ENCODE results near the gene MTCH1.

Gene MTCH1

DNA sequence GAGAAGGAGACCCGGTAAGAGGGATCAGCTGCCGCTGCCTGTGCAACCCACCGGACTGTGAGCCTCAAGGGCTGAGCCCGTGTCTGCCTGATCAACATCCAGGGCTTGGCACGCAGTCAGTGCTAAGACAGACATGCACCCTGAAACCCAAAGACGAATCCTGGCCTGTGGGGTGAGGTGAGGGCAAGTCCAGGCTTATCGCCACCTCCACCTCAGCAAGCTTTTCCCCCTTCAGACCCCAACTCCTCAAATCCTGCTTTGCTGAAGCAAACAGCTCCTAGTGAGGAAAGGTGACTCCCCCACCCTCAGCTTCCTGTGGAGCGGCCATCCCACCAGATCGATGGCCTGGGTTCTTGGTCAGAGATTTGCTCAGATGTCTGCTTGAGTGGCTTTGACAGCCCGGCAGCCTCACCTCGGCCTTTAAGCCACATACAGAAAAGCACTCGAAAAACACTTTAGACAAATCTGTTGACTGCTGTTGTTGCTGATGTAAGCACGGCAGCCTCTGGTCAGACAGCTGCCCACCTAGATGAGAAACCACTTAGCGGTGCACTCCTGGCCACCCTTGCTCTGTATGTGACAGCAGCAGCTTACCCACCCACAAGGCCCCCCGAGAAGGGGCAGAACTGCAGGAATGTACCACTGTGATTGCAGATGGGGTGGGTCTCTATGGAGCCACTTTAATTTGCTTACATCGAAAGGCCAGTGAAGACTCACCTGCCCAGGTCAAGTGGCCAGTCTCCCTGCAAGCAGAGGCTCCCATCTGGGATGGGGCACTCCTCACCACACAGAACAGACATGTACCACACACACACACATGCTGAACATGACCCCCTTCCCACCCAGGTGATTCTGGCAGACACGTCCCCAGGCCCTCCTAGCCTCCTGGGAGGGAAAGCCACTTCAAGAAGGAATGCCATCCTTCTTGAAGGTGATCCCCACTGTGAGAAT lies 14.8 kb downstream of the MTCH1 start:
- DNase-seq = no peak

DNA sequence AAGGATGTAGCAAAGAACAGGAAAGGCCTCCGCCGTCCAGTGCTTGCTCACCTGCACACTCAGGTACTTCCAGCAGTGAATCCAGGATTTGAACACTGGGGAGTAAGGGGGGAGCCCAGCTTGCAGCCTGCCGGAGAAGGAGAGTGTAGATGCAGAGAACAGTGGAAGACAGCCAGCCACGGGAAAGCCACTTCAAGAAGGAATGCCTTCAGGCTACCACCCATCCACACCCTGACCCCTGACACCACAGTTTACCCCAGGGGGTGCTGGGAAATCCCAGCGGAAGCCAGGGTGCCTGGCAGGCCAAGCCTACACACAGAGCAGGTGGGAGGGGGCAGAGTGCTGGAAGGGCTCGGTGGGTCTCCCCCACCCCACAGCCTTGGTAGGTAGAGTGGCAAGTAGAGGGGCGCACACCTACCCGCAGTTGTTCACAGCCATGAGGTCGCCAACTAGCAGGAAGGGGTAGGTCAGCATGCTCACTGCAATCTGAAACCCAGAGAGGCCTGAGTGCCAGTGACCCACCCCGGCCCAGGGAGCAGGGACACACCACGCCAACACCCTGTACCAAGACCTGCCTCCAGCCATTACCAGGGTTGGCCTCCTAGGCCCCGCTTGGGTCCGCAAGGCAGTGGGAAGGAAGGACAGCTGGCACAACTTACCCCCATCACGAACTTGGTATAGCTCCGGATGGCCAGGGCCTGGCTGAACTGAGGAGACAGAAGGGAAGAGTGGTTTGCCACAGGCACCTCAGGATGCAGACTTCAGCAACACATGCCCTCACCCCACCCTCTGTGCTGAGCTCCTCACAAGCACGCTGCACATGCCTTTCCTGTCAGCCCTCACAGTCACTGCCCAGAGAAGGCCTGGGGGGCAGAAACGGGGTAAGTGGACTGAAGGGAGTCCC lies 15.8 kb downstream of the MTCH1 start:
- DNase-seq = no peak

DNA sequence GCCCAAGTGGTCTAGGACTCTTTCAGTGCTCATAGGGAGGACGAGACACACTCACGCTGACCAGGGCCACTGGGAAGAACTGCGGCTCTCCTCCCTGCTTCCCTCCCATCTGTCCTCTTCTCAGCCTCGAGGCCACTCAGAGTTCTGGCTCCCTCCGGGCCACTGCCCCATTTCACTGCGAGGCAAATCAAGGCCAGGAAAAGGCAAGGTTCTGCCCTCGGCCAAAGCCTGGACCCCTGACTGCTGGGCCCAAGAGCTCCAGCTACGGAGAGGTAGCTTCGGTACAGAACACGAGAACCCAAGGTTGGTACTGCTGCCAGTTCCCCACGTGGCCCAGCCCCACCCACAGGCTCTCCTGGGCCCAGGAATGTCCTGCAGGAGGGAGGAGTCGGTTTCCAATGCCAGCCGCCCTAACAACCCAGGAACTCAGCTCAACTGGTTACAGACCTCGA lies 16.7 kb downstream of the MTCH1 start:
- DNase-seq = no peak

DNA sequence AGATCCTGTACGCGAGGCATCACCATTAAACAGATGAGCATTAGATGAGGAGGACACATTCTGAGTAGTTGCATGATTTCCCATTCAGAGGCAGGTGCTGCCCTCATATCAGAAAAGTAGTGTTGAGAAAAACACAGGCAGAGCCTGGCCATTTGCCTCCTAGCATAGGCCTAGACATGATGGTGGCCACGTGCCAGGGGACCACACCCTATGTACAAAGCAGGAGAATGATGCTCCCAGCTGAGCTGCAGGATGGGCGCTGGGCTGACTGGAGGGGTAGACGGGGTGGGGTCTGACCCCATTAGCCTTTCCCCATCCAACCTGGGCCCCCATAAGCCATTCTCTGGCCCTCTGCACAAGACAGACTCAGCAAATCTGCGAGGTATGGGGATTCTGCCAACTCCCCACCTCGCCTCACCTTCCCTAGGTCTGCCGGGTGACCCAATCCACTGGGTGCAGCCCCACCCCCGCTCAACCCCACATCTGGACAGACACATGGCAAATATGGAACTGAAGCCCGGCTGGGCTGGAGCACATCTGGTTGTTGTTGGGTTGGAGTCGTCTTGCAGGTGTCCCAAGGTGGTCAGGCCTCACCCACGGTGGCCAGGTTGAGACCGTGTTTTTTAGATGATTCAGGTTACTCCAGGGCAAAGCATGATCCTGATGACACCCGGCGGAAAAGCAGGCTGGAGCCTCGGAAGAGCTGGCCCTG lies 17.6 kb downstream of the MTCH1 start:
- DNase-seq = no peak

DNA sequence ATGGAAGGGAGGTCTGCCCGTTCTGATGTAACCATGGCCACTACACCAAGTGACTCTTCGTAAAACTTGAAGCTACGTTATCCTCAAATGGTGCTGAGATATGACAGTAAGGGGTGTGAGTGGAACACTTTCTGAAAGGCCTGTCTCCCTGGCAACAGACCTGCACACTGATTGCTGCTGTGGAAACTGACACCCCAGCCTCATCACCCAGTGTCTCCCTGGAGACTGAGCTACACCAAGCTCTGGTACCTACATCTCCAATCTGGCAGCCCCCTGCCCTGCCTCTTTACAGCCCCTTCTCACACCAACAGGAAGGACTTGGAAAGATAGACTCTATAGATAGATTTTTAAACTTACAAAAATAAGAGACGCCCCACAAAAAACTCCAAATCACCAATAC lies 18.2 kb downstream of the MTCH1 start:
- DNase-seq = no peak

DNA sequence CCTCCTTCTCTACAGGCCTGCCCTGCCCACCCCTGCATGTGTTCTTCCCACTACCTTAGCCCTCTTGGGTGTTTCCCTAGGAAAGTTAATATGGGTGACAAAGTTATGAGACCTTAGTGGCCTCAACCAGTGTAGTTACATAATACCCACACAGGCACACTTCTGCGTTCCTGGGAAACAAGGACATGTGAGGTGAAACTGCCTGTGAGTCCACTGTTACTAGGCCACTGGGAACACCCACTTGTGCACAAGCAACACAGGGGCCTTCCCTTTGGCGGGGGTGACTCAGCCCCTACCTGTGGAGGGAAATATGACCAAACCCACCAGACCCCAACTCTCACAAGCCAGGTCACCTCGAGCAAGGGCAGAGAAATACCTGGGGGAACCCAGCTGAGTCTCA lies 18.7 kb downstream of the MTCH1 start:
- no peak for DNase-seq

DNA sequence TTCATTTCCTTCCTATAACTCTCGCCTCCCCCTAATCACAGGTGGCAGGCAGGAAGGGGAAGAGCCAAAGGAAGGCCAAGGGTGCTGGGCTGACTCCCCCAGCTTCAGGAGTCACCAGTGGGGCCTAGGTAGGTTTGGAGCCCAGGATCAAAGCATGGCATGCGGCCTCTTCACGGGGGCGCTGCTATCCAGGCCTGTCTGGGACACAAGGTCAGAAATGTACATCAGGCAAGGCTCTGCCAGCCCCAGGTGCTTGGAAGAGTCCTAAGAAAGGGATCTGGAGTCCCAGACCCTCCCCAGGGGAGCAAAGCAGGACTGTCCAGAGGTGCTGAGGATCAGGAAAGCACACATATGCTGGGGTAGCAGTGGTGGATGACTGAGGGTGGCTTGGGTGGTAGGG lies 21.1 kb downstream of the MTCH1 start:
- no peak for DNase-seq

DNA sequence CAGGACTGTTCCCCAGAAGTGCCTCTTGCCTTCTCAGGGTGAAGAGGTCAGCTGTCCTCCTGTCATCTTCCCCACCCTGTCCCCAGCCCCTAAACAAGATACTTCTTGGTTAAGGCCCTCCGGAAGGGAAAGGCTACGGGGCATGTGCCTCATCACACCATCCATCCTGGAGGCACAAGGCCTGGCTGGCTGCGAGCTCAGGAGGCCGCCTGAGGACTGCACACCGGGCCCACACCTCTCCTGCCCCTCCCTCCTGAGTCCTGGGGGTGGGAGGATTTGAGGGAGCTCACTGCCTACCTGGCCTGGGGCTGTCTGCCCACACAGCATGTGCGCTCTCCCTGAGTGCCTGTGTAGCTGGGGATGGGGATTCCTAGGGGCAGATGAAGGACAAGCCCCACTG lies 21.6 kb downstream of the MTCH1 start:
- DNase-seq = no peak

DNA sequence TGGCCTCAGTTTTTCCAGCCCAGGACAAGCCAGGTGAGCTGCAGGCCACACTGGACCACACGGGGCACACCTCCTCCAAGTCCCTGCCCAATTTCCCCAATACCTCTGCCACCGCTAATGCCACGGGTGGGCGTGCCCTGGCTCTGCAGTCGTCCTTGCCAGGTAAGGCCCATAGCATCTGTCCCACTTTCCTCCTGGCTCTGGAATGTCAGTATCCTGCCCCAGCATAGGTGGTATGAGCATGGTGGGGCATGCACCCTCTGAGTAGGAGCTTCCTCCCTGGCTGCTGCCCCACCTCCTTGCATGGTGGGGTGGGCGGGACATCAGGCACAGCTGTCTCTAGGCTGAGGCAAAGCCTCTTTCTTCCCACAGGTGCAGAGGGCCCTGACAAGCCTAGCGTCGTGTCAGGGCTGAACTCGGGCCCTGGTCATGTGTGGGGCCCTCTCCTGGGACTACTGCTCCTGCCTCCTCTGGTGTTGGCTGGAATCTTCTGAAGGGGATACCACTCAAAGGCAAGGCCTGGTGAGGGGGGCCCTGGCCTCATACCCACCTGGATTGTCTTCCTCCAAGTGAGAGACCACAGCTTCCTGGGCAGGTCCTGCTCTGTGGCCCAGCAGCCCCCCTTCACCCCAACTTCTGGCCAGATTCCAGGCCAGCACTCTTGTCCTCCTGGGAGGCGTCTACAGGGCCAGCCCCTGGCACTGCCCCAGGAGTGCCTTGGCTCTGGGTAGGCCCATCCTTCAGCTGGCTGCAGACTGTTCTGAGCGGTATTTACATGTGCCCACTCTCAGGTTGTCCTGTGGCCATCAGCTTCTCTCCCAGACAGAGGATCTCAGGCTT lies 22.3 kb downstream of the MTCH1 start:
- DNase-seq = peak in 1 of 14 donors; percentile 37

DNA sequence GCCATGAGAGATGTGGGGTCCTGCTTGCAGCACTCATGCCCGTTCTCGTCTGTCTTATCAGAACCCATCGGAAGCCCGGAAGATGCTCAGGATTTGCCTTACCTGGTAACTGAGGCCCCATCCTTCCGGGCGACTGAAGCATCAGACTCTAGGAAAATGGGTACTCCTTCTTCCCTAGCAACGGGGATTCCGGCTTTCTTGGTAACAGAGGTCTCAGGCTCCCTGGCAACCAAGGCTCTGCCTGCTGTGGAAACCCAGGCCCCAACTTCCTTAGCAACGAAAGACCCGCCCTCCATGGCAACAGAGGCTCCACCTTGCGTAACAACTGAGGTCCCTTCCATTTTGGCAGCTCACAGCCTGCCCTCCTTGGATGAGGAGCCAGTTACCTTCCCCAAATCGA lies 23.1 kb downstream of the MTCH1 start:
- DNase-seq = peak in 8 of 14 donors; percentile 18 to 66 (median 44)

DNA sequence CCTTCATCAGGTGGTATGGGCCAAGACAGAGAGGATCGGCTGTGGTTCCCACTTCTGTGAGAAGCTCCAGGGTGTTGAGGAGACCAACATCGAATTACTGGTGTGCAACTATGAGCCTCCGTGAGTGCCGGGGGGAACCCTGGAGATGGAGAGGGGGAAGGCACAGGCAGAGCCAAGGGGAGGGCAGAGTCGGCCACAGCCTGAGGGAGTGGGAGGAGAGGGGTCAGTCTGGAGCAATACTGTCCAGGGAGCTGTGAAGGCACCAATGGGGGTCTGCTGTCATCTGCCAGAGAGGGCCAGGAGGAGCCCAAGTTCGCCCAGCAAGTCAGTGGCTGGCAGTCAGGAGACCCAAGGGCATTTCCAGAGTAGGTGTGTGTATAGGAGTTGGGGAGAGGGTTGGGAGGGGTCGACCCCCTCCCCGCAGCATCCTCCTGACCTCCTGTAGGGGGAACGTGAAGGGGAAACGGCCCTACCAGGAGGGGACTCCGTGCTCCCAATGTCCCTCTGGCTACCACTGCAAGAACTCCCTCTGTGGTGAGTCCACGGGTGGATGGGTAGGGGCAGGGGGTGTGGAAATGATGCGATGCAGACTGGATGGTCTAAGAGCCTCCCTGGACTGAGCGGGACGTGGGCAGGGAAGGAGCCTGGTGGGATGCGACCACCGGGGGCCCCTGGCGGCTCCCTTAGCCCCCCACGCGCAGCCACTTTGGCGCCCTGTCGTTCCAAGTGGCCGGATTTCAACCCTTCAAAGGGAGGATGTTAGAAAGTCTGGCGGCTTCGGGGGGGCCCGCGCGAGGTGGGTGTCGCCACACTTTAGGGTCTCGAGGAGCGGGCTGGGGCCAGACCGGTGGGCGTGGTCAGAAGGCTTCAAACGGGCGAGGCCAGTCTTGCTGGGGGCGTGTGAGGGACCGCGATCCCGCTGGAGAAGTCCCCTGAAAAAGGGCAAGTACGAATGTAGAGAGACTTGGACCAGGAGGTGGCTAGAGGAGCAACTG lies 24.3 kb downstream of the MTCH1 start:
- DNase-seq = no peak

DNA sequence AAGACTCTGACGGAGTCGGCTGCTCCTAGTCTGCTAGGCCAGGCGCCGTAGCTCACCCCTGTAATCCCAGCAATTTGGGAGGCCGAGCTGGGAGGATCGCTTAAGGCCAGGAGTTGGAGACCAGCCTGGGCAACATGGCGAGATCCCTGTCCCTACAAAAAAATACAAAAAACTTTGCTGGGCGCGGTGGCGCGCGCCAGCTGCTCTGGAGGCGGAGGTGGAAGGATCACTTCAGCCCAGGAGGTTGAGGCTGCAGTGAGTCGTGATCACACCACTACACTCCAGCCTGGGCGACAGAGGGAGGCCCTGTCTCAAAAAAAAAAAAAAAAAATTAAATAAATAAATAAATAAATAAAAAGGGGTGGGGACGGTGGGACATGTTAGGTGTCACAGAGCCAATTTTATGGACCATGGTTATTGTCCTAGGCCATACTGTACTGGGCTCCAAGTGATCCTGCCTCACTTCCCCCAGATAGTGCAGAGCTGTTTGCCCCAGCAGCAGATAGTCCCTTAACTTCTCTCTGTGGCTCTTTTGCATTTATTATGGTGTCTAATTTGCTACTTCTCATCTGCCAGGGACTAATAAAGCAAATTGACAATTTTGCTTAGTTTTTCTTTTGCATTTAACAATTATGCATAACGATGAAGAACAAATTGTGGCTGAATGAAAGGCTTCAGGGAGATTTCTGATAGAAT lies 26.3 kb downstream of the MTCH1 start:
- no peak for DNase-seq

DNA sequence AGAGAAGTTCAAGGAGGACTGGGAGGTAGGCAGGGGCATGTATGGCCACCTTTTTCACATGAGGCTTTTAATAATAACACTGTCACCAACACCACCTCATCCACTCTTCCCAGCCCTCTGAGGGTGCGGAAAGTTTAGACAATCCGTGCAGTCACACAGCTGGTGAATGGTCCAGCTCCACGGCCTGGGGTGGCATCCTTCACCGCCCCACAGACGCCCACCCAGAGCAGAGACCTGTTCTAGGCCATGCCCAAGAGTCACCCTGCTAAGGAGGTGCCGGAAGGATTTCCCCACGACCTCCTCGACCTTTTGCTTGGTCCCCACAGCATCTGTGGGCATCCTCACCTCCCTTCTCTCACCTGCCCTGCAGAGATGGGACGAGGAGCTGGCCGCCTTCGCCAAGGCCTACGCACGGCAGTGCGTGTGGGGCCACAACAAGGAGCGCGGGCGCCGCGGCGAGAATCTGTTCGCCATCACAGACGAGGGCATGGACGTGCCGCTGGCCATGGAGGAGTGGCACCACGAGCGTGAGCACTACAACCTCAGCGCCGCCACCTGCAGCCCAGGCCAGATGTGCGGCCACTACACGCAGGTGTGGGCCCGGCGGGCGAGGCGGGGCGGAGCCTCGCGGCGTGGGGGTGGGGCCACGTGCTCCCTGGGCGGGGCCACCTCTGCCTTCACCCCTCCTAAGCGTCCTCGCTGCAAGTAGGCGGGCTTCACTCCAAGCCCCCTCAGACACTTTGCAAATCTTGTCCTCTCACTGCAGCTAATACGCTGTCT lies 27.0 kb downstream of the MTCH1 start:
- no peak for DNase-seq

DNA sequence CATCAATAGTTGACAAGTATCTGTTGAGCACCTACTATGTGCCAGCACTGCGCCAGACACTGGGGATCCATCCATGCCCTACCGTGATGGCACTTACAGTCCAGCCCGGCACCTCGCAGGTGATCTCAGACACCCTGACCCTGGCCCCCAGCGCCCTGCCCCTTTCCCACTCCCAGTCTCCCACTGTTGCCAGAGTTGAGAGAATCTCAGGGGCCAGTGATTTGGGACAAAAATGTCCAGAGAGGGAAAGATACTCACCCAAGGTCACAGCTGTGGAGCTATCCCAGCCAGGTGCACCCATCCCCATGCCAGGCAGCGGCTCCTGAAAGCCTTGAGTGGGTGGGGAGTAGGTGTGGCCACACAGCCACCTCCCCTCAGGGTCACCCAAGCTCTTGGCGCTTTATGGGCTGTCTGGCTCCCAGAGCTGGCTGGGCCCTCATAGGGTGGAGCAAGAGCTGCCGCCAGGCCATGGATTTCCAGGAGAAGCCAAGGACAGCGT lies 28.2 kb downstream of the MTCH1 start:
- no peak for DNase-seq

DNA sequence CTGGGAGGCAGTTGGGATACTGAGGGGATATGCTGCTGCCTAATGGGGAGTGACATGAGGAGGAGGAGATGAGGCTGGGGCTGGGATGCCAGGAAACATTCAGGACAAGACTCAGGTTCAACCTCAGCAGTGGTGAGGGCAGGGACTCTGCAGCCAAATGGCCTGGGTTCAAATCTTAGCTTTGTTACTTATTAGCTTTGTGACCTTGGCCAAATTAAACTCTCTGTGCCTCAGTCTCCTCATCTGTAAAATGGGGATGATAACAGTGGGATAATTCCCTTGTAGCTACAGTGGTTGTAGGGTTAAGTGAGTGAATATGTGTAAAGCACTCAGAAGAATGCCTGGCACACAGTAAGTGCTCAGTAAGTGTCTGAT lies 29.6 kb downstream of the MTCH1 start:
- DNase-seq = no peak

DNA sequence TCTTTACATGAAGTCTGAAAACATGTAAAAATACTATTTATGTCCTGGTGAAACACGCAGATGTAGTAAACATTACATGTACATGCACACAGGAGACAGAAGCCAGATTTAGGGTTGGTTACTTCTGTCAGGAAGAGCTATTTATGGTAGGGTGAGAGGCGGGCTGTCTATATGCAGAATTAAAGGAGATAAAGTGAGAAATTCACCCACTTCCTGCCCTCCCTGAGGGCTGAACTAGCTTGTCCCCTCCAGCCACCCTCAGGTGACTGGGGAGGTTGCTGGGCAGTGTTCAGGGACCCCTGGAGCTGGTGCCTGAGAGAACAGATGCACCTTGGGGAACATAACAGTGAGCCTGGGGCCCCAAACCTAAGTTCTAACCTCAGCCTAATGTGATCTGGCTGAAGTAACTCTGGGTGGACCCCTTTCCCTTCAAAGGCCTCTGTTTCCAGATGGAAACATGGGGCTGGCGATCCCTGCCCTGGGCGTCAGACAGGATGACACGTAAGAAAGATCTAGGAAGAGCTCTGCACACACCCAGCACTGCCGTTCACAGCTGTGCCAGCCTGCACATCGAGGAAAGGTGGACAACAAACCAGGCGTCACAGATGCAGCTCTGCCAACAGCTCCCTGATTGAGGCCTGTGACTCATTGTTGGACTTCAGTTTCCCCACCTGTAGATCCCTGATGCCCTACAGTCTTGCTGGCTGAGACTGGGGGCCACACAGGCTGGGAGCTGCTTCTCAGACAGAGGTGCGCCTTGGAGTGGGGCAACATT lies 30.1 kb downstream of the MTCH1 start:
- no peak for DNase-seq

DNA sequence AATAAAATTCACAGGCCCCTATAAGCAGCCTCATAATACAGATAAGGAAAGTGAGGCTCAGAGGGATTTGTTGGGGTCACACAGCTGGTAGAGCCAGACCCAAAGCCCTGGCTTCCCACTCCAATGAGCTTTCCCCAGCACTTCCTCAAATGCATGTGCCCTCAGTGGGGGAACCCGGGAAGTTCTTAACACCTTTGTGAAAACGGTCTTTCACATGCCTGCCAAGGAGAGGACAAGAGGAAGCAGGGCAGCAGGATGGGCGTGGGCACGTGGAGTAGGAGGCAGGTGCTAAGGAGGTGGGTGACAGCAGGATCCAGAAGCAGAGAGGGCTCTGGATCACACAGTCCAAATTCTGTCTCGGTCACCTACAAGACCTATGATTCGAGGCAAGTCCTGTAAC lies 30.9 kb downstream of the MTCH1 start:
- DNase-seq = no peak
